PFSK-1 (cell line): Measurements from ENCODE around the gene FASN.

ENCODE experiments used
- POLR2AphosphoS5 ChIP-seq: IDR thresholded peaks from 2 replicates; pipeline ENCODE4 v1.6.1; 2012; ENCODE audit warnings: low read depth, mild to moderate bottlenecking, control low read depth, low read length, moderate library complexity
- SIN3A ChIP-seq: IDR thresholded peaks from 2 replicates; pipeline ENCODE4 v1.6.1; 2012; ENCODE audit warnings: mild to moderate bottlenecking, low read length, moderate library complexity, borderline replicate concordance; ENCODE audit not compliant: insufficient read depth
- TAF1 ChIP-seq: IDR thresholded peaks from 2 replicates; pipeline ENCODE4 v1.6.1; 2012; ENCODE audit warnings: low read length, control low read depth, borderline replicate concordance; ENCODE audit not compliant: insufficient read depth
- TF ChIP-seq, protein P1 (sequence below), 2 experiments: IDR thresholded peaks; 2 replicates each; pipeline versions ENCODE4 v1.6.1 to v1.8.0; 2011 to 2012; ENCODE audit warnings: low read depth in 2 of 2, low read length in 2 of 2, control low read depth in 1 of 2, inconsistent platforms in 1 of 2, mild to moderate bottlenecking in 1 of 2, moderate library complexity in 1 of 2; ENCODE audit not compliant: insufficient read depth in 1 of 2

DNA sequence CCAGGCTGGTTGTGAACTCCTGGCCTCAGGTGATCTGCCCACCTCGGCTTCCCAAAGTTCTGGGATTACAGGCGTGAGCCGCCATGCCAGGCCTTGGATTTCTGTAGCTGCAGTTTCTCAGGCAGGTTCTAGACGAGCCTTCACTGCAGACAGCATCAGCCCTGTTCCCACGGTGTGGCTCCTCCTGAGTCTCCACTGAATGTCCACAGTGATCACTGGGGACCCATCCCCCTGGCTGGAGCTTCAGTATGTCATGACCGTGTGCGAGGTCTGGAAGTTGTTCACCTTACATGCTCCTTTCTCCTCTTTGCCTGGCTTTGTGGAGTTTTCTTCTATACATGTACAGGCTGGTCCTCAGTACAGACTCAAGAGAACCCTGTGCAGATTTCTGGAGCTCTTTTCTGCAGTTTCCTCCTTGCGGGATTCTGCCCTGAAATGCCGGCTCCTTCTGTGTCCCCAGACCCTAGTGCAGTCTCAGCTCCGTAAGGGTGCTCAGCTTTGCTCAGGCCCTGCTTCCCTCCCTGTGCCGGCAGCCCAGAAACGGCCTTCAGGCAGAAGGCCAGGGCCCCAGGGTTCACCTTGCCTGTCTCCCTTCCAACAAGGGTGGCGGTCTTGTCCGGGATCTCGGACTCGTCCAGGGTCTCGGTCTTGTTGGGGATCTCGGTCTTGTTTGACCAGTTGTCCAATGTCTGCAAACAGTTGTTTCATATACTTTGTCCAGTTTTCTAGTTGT lies 14.3 kb upstream of the FASN start:
- TF ChIP-seq SIN3A (no peak), POLR2AphosphoS5 (no peak), TAF1 (no peak)
- TF ChIP-seq, protein P1, sequence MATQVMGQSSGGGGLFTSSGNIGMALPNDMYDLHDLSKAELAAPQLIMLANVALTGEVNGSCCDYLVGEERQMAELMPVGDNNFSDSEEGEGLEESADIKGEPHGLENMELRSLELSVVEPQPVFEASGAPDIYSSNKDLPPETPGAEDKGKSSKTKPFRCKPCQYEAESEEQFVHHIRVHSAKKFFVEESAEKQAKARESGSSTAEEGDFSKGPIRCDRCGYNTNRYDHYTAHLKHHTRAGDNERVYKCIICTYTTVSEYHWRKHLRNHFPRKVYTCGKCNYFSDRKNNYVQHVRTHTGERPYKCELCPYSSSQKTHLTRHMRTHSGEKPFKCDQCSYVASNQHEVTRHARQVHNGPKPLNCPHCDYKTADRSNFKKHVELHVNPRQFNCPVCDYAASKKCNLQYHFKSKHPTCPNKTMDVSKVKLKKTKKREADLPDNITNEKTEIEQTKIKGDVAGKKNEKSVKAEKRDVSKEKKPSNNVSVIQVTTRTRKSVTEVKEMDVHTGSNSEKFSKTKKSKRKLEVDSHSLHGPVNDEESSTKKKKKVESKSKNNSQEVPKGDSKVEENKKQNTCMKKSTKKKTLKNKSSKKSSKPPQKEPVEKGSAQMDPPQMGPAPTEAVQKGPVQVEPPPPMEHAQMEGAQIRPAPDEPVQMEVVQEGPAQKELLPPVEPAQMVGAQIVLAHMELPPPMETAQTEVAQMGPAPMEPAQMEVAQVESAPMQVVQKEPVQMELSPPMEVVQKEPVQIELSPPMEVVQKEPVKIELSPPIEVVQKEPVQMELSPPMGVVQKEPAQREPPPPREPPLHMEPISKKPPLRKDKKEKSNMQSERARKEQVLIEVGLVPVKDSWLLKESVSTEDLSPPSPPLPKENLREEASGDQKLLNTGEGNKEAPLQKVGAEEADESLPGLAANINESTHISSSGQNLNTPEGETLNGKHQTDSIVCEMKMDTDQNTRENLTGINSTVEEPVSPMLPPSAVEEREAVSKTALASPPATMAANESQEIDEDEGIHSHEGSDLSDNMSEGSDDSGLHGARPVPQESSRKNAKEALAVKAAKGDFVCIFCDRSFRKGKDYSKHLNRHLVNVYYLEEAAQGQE (IDR thresholded peaks at IDR 0.05; ENCODE audit: insufficient read depth in 1 of 2, low read depth in 2 of 2, low read length in 2 of 2), result no peak
